ENCODE data around the gene NONO.

DNA sequence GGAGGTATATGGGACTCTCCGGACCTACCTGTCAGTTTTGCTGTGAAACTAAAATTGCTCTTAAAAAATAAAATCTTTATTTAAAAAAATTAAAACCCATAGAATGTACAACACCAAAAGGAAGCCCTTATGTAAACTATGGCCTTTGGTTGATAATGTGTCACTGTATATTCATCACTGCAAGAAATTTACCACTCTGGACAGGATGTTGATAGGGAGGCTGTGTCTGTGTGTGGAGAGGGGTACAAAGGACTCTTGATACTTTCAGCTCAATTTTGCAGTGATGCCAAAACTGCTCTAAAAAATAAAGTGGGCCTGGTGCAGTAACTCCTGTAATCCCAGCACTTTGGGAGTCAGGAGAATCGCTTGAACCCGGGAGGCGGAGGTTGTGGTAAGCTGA lies 26.6 kb upstream of the NONO start:
- TF ChIP-seq, protein P1, sequence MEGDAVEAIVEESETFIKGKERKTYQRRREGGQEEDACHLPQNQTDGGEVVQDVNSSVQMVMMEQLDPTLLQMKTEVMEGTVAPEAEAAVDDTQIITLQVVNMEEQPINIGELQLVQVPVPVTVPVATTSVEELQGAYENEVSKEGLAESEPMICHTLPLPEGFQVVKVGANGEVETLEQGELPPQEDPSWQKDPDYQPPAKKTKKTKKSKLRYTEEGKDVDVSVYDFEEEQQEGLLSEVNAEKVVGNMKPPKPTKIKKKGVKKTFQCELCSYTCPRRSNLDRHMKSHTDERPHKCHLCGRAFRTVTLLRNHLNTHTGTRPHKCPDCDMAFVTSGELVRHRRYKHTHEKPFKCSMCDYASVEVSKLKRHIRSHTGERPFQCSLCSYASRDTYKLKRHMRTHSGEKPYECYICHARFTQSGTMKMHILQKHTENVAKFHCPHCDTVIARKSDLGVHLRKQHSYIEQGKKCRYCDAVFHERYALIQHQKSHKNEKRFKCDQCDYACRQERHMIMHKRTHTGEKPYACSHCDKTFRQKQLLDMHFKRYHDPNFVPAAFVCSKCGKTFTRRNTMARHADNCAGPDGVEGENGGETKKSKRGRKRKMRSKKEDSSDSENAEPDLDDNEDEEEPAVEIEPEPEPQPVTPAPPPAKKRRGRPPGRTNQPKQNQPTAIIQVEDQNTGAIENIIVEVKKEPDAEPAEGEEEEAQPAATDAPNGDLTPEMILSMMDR (IDR thresholded peaks at IDR 0.05), result no peak
- no peak for TF ChIP-seq POLR2A (IDR thresholded peaks at IDR 0.05)

All from testis (tissue), 2 donors.